Activated T-cell treated with anti-CD3 and anti-CD28 coated beads, Interleukin-2, amount 50 U/mL, for 1 hour (primary cell): ENCODE measurements around the gene UCK1.
"Not testable (repeated sequence)": the region's sequence is repeated elsewhere in the genome, so short reads cannot be mapped to it uniquely, and the experiment has no call there.

Source experiments
- DNase-seq: peaks from one replicate; pipeline ENCODE4 v3.0.0-alpha.2; 2020

UCK1 gene

GRCh38 chr9:131523451-131524435 is 7.3 kb downstream of the UCK1 start:
- no peak for DNase-seq

GRCh38 chr9:131523086-131523388 is 8.0 kb downstream of the UCK1 start:
- no peak for DNase-seq

GRCh38 chr9:131522257-131523085 is 8.6 kb downstream of the UCK1 start:
- no peak for DNase-seq

- DNase-seq = no peak
These were observed 9.2 kb downstream of the UCK1 start for GRCh38 chr9:131521822-131522221.

GRCh38 chr9:131521203-131521602 is 9.9 kb downstream of the UCK1 start:
- no peak for DNase-seq

- DNase-seq = no peak
These were observed 10.6 kb downstream of the UCK1 start for GRCh38 chr9:131520503-131520902.

- DNase-seq = no peak
These were observed 12.5 kb downstream of the UCK1 start for GRCh38 chr9:131518553-131518952.

- no peak for DNase-seq
These were observed 13.3 kb downstream of the UCK1 start for GRCh38 chr9:131517761-131518190.

GRCh38 chr9:131516930-131517329 is 14.1 kb downstream of the UCK1 start:
- no peak for DNase-seq

- no peak for DNase-seq
These were observed 15.0 kb downstream of the UCK1 start for GRCh38 chr9:131516100-131516499.

GRCh38 chr9:131515559-131516031 is 15.5 kb downstream of the UCK1 start:
- not testable (repeated sequence) for DNase-seq

GRCh38 chr9:131513177-131513576 is 17.9 kb downstream of the UCK1 start:
- DNase-seq = no peak

- no peak for DNase-seq
These were observed 19.2 kb downstream of the UCK1 start for GRCh38 chr9:131511880-131512279.

- no peak for DNase-seq
These were observed 19.6 kb downstream of the UCK1 start for GRCh38 chr9:131511416-131511815.

- DNase-seq = no peak
These were observed 26.1 kb downstream of the UCK1 start for GRCh38 chr9:131505012-131505411.

- DNase-seq = peak; percentile 63
These were observed 27.2 kb downstream of the UCK1 start for GRCh38 chr9:131503626-131504465.

- DNase-seq = peak; percentile 90
These were observed 28.1 kb downstream of the UCK1 start, which contains the start of gene POMT1 for GRCh38 chr9:131502781-131503625. Gene POMT1, plus strand, starts transcription at chr9:131502918. Its CDS starts 1,301 bp downstream, at chr9:131504219.

- DNase-seq = peak; percentile 63
These were observed 30.0 kb downstream of the UCK1 start for GRCh38 chr9:131500939-131501541.

- DNase-seq = peak; percentile 67
These were observed 30.7 kb downstream of the UCK1 start for GRCh38 chr9:131500377-131500776.

GRCh38 chr9:131499254-131499767 is 31.8 kb downstream of the UCK1 start:
- DNase-seq = no peak

- DNase-seq = no peak
These were observed 34.1 kb downstream of the UCK1 start for GRCh38 chr9:131496844-131497405.
